ENCODE results near the gene CSTB.

The CSTB gene

DNA sequence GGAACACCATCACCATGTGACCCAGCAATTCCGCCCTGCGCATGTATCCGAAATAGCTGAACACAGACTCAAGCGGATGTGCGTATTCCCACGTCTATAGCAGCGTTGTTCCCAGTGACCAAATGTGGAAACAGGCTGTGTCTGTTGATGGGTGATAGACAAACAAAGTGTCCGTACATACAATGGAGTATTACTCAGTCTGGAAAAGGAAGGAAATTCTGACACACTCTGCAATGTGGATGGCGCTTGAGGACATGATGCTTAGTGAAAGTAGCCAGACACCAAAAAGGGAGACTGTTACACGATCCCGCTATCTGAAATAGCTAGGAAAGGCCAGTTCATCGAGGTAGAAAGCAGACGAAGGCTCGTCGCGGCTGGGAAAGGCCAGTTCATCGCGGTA lies 31.4 kb downstream of the CSTB start:
- FAIRE-seq, result no peak
- TF ChIP-seq POLR2AphosphoS5 (IDR thresholded peaks at IDR 0.05; ENCODE audit: low read depth, low read length) (no peak), TAF1 (IDR thresholded peaks at IDR 0.05; ENCODE audit: low read depth, low read length) (no peak), PAX5 (IDR thresholded peaks at IDR 0.05; ENCODE audit: insufficient read depth, low read length, severe bottlenecking) (no peak), POU2F2 (IDR thresholded peaks at IDR 0.05; ENCODE audit: low read depth, low read length) (no peak), POLR2A (IDR thresholded peaks at IDR 0.05; ENCODE audit: low read depth, low read length) (no peak), SPI1 (IDR thresholded peaks at IDR 0.05; ENCODE audit: low read depth, low read length) (no peak)
- no peak for DNase-seq (ENCODE audit: insufficient read length, low spot score)

GRCh38 chr21:43743947-43744346 lies 32.2 kb downstream of the CSTB start:
- no peak for DNase-seq (ENCODE audit: insufficient read length, low spot score)
- FAIRE-seq, result no peak

GRCh38 chr21:43741423-43742096 lies 34.5 kb downstream of the CSTB start:
- TF ChIP-seq POLR2AphosphoS5 (IDR thresholded peaks at IDR 0.05; ENCODE audit: low read depth, low read length) (no peak), SPI1 (IDR thresholded peaks at IDR 0.05; ENCODE audit: low read depth, low read length) (no peak), POLR2A (IDR thresholded peaks at IDR 0.05; ENCODE audit: low read depth, low read length) (no peak), TAF1 (IDR thresholded peaks at IDR 0.05; ENCODE audit: low read depth, low read length) (no peak), POU2F2 (IDR thresholded peaks at IDR 0.05; ENCODE audit: low read depth, low read length) (no peak), PAX5 (IDR thresholded peaks at IDR 0.05; ENCODE audit: insufficient read depth, low read length, severe bottlenecking) (no peak)
- FAIRE-seq, result no peak

More at GRCh38 chr21:43743947-43744346, 32.2 kb downstream of the CSTB start:
- no peak for TF ChIP-seq SPI1 (IDR thresholded peaks at IDR 0.05; ENCODE audit: low read depth, low read length)
- TF ChIP-seq PAX5 (IDR thresholded peaks at IDR 0.05; ENCODE audit: insufficient read depth, low read length, severe bottlenecking), result no peak
- TF ChIP-seq TAF1 (IDR thresholded peaks at IDR 0.05; ENCODE audit: low read depth, low read length), result no peak
- no peak for TF ChIP-seq POLR2AphosphoS5 (IDR thresholded peaks at IDR 0.05; ENCODE audit: low read depth, low read length)
- no peak for TF ChIP-seq POLR2A (IDR thresholded peaks at IDR 0.05; ENCODE audit: low read depth, low read length)
- no peak for TF ChIP-seq POU2F2 (IDR thresholded peaks at IDR 0.05; ENCODE audit: low read depth, low read length)

DNA sequence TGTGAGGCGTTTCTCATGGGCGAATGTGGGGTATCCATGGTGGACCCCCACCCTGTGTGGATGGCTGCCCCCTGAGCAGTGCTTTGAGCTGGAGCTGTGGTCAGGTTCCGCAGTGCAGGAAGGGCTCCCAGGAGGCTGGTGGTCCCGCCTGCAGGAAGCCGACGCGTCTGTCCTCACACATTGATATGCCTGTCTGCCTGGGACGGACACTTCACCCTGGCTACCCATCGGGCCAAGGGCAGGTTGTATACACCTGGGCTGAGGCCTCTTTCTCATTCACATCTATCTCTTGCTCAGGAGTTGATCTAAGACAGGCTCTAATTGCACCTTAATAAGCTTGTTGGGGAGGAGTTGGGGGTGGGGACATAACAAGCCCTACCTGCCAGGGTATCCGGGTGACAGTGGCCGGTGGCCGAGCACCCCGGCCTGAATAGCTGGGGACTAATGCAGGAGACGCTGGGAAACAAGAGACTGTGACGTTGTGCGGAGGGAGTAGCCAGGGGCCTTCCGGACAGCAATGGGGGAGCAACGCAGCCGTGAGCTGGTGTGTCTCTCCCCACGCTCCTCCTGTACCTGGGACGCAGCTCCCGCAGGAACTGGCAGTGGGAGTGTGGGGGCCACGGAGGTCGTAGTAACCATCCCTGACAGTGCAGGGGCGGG lies 35.5 kb downstream of the CSTB start:
- no peak for DNase-seq (ENCODE audit: insufficient read length, low spot score)
- TF ChIP-seq POLR2AphosphoS5 (IDR thresholded peaks at IDR 0.05; ENCODE audit: low read depth, low read length), result no peak
- no peak for TF ChIP-seq SPI1 (IDR thresholded peaks at IDR 0.05; ENCODE audit: low read depth, low read length)
- no peak for TF ChIP-seq POU2F2 (IDR thresholded peaks at IDR 0.05; ENCODE audit: low read depth, low read length)
- TF ChIP-seq PAX5 (IDR thresholded peaks at IDR 0.05; ENCODE audit: insufficient read depth, low read length, severe bottlenecking), result no peak
- TF ChIP-seq POLR2A (IDR thresholded peaks at IDR 0.05; ENCODE audit: low read depth, low read length), result no peak
- TF ChIP-seq TAF1 (IDR thresholded peaks at IDR 0.05; ENCODE audit: low read depth, low read length), result no peak
- no peak for FAIRE-seq

More at GRCh38 chr21:43741423-43742096, 34.5 kb downstream of the CSTB start:
- no peak for DNase-seq (ENCODE audit: insufficient read length, low spot score)

DNA sequence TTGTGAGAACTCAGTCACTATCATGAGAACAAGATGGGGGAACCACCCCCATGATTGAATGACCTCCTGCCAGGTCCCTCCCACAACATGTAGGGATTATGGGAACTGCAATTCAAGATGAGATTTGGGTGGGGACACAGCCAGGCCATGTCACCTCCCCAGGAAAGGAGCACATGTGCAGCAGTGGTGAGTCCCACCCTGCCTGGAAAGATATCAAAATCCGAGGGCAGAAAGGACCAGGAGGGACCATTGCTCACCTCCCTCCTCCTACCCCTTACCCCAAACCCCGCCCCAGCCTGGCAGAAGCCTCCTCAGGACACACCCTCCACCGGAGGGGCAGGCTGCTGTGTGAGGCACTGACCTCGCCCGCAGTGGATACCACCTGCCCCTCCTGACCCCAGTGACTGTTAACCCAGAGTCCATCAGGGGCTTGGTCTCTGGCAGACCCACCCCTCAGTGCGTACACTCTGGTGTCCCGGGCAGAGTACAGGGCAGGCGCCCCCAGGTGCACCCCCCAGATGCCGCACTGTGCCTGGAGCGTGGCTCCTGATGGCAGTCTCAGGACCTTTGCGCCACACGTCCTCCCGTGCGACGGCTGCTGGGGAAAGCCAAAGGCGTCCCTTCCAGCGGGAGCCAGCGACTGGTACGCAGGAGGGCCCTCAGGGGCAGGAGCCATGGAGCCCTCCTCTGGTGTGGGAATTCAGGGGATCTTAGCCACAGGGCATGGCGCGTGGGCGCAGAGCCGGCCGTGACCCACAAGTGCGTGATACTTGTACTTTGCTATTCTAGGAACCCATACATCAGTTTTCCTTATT lies 36.3 kb downstream of the CSTB start:
- FAIRE-seq, result peak; percentile 9
- no peak for TF ChIP-seq TAF1 (IDR thresholded peaks at IDR 0.05; ENCODE audit: low read depth, low read length)
- TF ChIP-seq POU2F2 (IDR thresholded peaks at IDR 0.05; ENCODE audit: low read depth, low read length), result no peak
- TF ChIP-seq PAX5 (IDR thresholded peaks at IDR 0.05; ENCODE audit: insufficient read depth, low read length, severe bottlenecking), result no peak
- no peak for TF ChIP-seq POLR2A (IDR thresholded peaks at IDR 0.05; ENCODE audit: low read depth, low read length)
- no peak for TF ChIP-seq POLR2AphosphoS5 (IDR thresholded peaks at IDR 0.05; ENCODE audit: low read depth, low read length)
- TF ChIP-seq SPI1 (IDR thresholded peaks at IDR 0.05; ENCODE audit: low read depth, low read length), result no peak

DNA sequence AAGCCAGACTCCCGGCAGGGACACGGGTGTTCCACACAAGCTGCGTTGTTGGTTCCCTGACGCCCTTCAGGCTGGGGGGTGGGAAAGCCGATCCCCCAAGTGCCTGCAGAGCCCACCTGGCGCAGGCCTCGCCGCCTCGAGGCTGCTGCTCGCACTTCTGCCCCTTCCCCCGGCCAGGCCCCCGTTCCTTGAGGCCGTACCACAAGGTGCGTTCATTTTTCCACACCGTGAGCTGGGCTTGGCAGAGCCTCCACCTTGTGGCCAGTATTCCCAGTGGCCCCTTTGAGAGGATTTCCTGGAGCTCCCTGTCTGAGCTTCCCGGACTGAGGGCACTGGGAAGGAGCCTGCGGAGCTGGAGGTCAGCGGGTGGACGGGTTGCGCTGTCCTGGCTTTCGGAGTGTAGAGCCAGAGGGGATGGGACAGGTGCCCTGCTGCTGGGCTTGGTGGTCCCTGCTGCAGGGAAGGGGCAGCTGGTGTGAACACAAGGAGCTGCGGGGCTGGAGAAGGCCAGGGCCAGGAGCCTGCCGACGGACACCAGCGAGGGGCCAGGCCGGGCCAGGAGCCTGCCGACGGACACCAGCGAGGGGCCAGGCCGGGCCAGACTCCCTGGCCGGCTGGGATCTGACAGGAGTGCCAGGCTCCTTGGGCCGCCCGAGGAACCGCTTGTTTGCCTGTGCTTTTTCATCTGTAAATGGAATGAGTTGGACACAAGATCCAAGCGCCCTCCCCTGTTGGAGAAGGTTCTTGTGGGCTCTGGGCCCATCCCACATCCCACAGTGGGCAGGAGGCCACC lies 38.8 kb downstream of the CSTB start:
- DNase-seq (ENCODE audit: insufficient read length, low spot score) (no peak), FAIRE-seq (no peak)
- TF ChIP-seq TAF1 (IDR thresholded peaks at IDR 0.05; ENCODE audit: low read depth, low read length) (no peak), POU2F2 (IDR thresholded peaks at IDR 0.05; ENCODE audit: low read depth, low read length) (no peak), POLR2A (IDR thresholded peaks at IDR 0.05; ENCODE audit: low read depth, low read length) (no peak), PAX5 (IDR thresholded peaks at IDR 0.05; ENCODE audit: insufficient read depth, low read length, severe bottlenecking) (no peak), POLR2AphosphoS5 (IDR thresholded peaks at IDR 0.05; ENCODE audit: low read depth, low read length) (no peak), SPI1 (IDR thresholded peaks at IDR 0.05; ENCODE audit: low read depth, low read length) (no peak)

More for the DNA sequence above, 36.3 kb downstream of the CSTB start:
- DNase-seq (ENCODE audit: insufficient read length, low spot score), result no peak

DNA sequence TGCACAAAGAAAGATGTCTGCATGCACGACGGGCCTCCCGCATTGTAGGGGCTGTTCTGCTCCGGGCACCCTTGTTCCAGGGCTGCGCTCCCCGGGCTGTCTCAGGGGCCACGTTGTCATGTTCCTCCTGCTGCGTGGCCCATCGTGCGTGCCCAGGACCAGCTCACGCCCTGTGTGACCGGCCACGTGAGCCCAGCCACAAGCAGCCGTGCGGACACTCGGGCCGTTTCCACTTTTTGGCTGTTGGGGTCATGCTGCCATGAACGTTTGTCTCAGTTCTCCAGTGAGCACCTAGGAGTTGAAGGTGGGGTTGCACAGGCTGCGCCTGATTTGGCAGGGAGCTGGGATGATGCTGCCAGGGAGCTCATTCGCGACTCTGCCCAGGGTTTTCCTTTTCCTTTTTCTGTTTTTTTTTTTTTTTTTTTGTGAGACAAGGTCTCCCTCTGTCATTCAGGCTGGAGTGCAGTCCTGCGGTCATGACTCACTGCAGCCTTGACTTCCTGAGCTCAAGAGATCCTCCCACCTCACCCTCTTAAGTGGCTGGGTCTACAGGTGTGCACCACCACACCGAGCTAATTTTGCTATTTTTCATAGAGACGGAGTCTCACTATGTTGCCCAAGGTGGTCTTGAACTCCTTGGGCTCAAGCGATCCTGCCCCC lies 39.8 kb downstream of the CSTB start:
- FAIRE-seq, result no peak
- no peak for TF ChIP-seq TAF1 (IDR thresholded peaks at IDR 0.05; ENCODE audit: low read depth, low read length)
- no peak for TF ChIP-seq POU2F2 (IDR thresholded peaks at IDR 0.05; ENCODE audit: low read depth, low read length)
- no peak for TF ChIP-seq POLR2A (IDR thresholded peaks at IDR 0.05; ENCODE audit: low read depth, low read length)
- TF ChIP-seq PAX5 (IDR thresholded peaks at IDR 0.05; ENCODE audit: insufficient read depth, low read length, severe bottlenecking), result no peak
- TF ChIP-seq POLR2AphosphoS5 (IDR thresholded peaks at IDR 0.05; ENCODE audit: low read depth, low read length), result no peak

More for the DNA sequence above, 39.8 kb downstream of the CSTB start:
- DNase-seq (ENCODE audit: insufficient read length, low spot score), result no peak

Data from GM12891 (cell line).